GM19372 (cell line): ENCODE measurements around the gene S100A8.
"Not testable (repeated sequence)": the region's sequence is repeated elsewhere in the genome, so short reads cannot be mapped to it uniquely, and the experiment has no call there.

ENCODE experiments used
- ATAC-seq: cut with Tn5 transposase; IDR thresholded peaks from one replicate; pipeline ENCODE4 v1.9.1; 2021; ENCODE audit warnings: mild to moderate bottlenecking, low read depth, moderate library complexity; ENCODE audit not compliant: unreplicated experiment

S100A8 gene

GRCh38 chr1:153417136-153417888 lies 26.4 kb upstream of the S100A8 start:
- no peak for ATAC-seq

DNA sequence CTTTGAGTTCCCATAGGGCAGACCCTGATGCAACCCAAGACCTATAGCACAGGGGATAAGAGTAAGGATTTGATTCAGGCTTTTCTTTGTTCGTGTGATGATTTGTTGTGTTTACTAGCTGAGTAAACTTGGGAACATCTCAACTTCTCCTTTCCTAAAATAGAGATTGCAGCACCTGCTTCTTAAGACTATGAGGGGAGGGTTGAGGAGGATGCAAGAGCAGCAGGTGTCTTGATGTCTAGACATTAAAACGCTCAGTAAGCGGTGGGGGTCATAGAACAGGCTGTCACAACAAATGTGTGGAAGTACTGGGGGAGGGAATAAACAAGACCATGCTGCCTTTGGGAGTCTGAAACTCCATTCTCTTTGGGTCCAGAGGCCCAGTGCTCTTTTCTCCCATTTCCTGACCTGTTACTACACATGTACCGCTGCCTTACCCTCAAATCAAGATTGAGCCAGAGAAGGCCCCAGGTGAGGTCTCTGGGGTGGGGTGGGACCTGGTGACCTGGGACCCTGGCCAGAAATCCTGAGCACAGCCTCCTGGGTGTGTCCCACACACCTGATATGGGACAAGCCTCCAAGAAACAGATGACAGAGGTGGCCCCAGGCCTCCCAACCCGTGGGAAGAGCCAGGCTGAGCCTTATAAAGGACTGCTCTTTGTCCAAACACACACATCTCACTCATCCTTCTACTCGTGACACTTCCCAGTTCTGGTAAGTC lies 25.1 kb upstream of the S100A8 start, which contains the start of gene S100A7A:
TSS of gene S100A7A (plus strand) at position 671 of the 721 bp plus-strand sequence. CDS start 1,563 bp downstream, outside the sequence.
- no peak for ATAC-seq

- ATAC-seq, result not testable (repeated sequence)
These were observed 23.1 kb upstream of the S100A8 start for GRCh38 chr1:153413961-153414360.

GRCh38 chr1:153407274-153407673 lies 16.4 kb upstream of the S100A8 start:
- not testable (repeated sequence) for ATAC-seq

- not testable (repeated sequence) for ATAC-seq
These were observed 15.1 kb upstream of the S100A8 start for GRCh38 chr1:153405825-153406599.

DNA sequence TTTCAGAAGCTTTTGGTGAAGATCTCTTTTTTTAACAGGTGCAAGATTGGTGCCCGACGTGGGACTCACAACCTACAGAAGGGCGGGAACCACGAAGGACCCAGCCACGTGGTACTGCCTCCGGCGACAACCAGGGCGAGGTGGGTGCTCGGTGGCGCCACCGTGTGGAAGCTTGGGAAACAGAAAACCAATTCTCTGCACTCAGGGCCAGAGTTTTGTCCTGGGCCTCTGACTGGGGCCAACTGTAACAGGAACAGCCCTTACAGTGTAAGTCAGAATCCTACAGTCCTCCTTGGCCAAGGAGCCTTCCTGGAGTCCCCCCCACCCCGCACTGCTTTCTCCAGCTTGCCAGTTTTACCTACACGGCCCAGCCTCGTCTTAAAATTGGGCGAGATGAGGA lies 13.9 kb upstream of the S100A8 start:
- ATAC-seq, result no peak

- ATAC-seq, result no peak
These were observed 13.3 kb upstream of the S100A8 start for GRCh38 chr1:153404086-153404635.

DNA sequence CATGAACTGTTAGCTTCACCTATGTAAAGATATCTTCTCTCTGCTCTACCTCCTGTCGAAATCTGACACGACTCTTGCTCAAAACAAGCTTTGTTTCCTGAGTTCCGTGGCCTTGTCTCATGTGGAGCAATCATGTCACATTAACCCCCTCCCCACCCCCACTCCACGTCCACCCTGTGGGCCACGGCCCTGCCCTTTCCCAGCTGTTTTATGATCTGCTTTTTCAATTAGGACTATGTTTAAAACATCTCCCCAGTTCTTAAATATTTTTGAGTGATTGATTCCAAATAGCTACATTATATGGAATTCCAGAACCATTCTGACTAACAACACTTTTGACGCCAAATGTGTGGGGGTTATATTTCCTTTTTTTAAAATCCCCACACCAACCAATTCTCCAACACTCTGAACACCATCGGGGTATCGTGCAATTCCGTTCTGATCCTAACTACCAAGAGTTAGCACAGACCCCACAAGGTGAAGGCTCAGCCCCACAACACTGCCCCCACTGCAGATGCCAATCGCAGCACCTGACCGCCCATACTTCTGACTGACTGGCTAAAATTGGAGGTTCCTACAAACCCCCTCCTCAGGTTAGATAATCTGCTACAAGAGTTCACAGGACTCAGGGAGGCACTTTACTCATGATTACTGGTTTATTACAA lies 12.7 kb upstream of the S100A8 start:
- ATAC-seq, result no peak

GRCh38 chr1:153402226-153402625 lies 11.4 kb upstream of the S100A8 start:
- no peak for ATAC-seq

DNA sequence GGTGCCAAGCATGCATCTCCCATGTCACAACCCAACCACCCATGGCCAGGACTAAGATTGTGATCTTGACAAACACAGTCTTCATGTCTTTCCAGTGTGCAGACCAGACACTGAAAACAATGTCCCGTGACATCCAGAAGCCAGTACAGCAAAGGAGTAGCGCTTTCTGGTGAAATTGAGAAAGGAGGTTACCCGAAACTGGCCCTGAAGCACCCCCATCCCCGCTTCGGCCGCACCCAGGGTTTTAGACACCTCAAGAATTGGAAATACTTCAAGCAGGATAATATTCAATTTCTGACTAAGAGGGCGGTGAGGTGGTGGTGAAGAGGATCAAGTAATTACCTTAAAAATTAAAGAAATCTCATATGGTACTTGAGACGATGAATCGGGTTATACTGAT lies 10.6 kb upstream of the S100A8 start:
- no peak for ATAC-seq

DNA sequence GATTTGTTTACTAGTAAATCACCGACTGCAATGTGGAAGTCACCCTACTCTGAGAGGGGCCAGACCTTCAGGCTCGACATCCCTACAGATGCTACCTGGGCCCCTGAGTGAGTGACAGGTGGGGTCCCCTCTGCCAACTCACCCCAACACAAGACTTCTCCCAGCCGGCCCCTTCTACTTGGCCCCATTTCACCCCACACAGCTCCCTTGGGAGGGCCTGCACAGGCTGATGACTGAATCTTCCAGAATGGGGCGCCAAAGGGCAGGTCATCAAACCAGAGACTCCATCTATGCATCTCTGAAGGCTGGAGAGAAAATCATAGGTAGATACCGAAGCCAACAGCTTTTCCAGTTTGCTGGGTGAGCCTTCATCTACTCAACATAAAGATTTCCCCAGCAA lies 9.4 kb upstream of the S100A8 start:
- ATAC-seq, result no peak

- ATAC-seq, result no peak
These were observed 8.7 kb upstream of the S100A8 start for GRCh38 chr1:153399401-153400055.

DNA sequence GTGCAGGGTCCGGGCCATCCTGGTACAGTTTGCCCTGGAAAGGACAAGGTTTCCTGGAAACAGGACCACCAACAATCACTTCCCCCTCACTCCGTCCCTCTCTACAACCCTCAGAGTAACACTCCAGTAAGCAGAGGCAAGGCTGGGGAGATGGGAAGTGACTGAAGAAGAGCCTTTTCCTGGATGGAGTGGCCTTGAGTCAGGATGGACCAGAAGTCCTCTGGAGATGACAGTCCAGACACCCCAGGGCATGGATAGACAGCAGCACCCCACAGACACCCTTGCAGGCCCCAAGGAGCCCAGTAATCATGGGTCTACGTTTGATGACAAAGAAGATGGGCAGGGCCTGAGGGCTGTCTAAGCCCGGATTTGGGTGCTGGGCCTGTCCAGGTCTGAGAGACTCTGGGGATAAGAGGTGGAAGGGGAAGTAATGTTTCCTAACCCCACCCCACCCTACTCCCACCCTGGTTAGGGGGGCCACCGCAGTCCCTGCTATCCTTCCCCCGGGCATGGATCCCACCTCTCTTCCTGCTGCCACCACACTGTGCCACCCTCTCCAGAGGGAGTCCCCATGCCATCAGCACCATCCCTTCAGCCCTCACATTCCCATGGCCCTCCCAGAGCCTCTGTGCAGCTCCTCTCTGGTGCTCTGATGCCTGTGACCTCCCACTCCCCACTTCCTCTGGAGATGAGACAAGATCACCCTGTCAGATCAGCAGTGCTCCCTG lies 7.2 kb upstream of the S100A8 start:
- ATAC-seq, result no peak

- no peak for ATAC-seq
These were observed 6.4 kb upstream of the S100A8 start for GRCh38 chr1:153397051-153397923.

GRCh38 chr1:153396461-153396860 lies 5.6 kb upstream of the S100A8 start:
- no peak for ATAC-seq

- ATAC-seq, result no peak
These were observed 4.9 kb upstream of the S100A8 start for GRCh38 chr1:153395776-153396175.

- no peak for ATAC-seq
These were observed 4.3 kb upstream of the S100A8 start for GRCh38 chr1:153395136-153395685.

- no peak for ATAC-seq
These were observed 3.5 kb upstream of the S100A8 start for GRCh38 chr1:153394391-153394790.
